Limb (tissue), 2 donors: ENCODE results near the gene RELCH.

Source experiments
- DNase-seq, 2 donors: peaks; one replicate each; pipeline ENCODE4 v3.0.0-alpha.2; 2016; ENCODE audit errors: extremely low spot score in 2 of 2

RELCH gene

GRCh38 chr18:62336618-62337017, 149.6 kb downstream of the RELCH start:
- no peak for DNase-seq

- DNase-seq, result no peak
Measured at GRCh38 chr18:62337336-62337735, 150.3 kb downstream of the RELCH start.

GRCh38 chr18:62338446-62339105, 151.5 kb downstream of the RELCH start:
- no peak for DNase-seq

GRCh38 chr18:62339106-62339988, 152.3 kb downstream of the RELCH start:
- DNase-seq, result no peak

- no peak for DNase-seq
Measured at GRCh38 chr18:62340996-62341395, 153.9 kb downstream of the RELCH start.

- no peak for DNase-seq
Measured at GRCh38 chr18:62341473-62341872, 154.4 kb downstream of the RELCH start.

- no peak for DNase-seq
Measured at GRCh38 chr18:62342884-62343283, 155.8 kb downstream of the RELCH start.

GRCh38 chr18:62343316-62343715, 156.3 kb downstream of the RELCH start:
- DNase-seq, result no peak

- DNase-seq, result no peak
Measured at GRCh38 chr18:62345909-62346308, 158.9 kb downstream of the RELCH start.

- no peak for DNase-seq
Measured at GRCh38 chr18:62346333-62347088, 159.5 kb downstream of the RELCH start.

GRCh38 chr18:62347089-62347506, 160.0 kb downstream of the RELCH start:
- no peak for DNase-seq

- no peak for DNase-seq
Measured at GRCh38 chr18:62348474-62348873, 161.4 kb downstream of the RELCH start.

GRCh38 chr18:62353170-62353569, 166.1 kb downstream of the RELCH start:
- DNase-seq, result no peak

- DNase-seq, result no peak
Measured at GRCh38 chr18:62354151-62354550, 167.1 kb downstream of the RELCH start.

GRCh38 chr18:62357079-62357719, 170.1 kb downstream of the RELCH start:
- no peak for DNase-seq
